SH-SY5Y (cell line): ENCODE results near the gene PPP1R3E.

ENCODE experiments used
- GATA2 ChIP-seq: IDR thresholded peaks from 2 replicates; pipeline ENCODE4 v1.6.1; 2011; ENCODE audit warnings: mild to moderate bottlenecking, low read depth, low read length
- GATA3 ChIP-seq: IDR thresholded peaks from 2 replicates; pipeline ENCODE4 v1.6.1; 2011; ENCODE audit warnings: low read depth, mild to moderate bottlenecking, low read length, moderate library complexity

Gene PPP1R3E

GRCh38 chr14:23249824-23250223 is 52.8 kb downstream of the PPP1R3E start:
- no peak for TF ChIP-seq GATA2
- no peak for TF ChIP-seq GATA3

- no peak for TF ChIP-seq GATA2
- no peak for TF ChIP-seq GATA3
Measured at GRCh38 chr14:23248601-23249000, 54.1 kb downstream of the PPP1R3E start.
